C4-2B (cell line): ENCODE measurements around the gene ZNF232.

ENCODE experiments used
- H3K27ac ChIP-seq: fragments of 450-650 bp; 2 replicates; pipeline ENCODE4 v1.5.1; 2017
- ZFX ChIP-seq: fragments of 450-650 bp; IDR thresholded peaks from 2 replicates; pipeline ENCODE4 v1.6.1; 2017
- TF ChIP-seq, protein P1 (sequence below): fragments of 450-650 bp; conservative IDR thresholded peaks from 2 replicates; pipeline ENCODE4 v1.5.1; 2017; ENCODE audit warnings: mild to moderate bottlenecking

The ZNF232 gene

DNA sequence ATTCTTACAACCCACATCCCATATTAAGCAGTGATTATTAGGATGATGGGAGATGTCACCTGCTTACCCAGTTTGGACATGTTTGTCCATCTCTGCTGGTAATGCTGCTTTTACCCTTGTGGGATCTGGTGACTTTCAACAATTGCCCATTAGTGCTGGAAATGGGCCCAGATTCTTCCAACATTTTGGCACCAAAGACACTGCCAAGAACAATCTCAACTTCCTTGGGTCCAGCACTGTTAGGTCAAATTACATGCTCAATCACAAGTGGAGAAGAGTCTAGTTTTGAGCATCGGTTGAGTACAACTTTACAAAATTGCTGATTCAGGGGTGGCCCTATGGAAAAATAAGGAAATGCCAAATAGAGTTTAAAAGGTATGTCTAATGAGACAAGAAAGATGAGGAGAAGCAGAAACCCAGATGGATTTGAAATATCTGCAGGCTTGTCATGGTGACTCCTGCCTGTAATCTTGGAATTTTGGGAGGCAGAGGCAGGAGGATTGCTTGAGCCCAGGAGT lies 46.4 kb downstream of the ZNF232 start:
- TF ChIP-seq ZFX: no peak
- TF ChIP-seq, protein P1, sequence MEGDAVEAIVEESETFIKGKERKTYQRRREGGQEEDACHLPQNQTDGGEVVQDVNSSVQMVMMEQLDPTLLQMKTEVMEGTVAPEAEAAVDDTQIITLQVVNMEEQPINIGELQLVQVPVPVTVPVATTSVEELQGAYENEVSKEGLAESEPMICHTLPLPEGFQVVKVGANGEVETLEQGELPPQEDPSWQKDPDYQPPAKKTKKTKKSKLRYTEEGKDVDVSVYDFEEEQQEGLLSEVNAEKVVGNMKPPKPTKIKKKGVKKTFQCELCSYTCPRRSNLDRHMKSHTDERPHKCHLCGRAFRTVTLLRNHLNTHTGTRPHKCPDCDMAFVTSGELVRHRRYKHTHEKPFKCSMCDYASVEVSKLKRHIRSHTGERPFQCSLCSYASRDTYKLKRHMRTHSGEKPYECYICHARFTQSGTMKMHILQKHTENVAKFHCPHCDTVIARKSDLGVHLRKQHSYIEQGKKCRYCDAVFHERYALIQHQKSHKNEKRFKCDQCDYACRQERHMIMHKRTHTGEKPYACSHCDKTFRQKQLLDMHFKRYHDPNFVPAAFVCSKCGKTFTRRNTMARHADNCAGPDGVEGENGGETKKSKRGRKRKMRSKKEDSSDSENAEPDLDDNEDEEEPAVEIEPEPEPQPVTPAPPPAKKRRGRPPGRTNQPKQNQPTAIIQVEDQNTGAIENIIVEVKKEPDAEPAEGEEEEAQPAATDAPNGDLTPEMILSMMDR: no peak
- H3K27ac ChIP-seq: no peak overlapping the region
